Lower leg skin (tissue), 3 donors: ENCODE measurements around the gene FOXP2.

Experiments
- CTCF ChIP-seq, 3 donors: fragments of 450-650 bp; IDR thresholded peaks; one replicate each; pipeline ENCODE4 v1.5.1; 2016; ENCODE audit warnings: antibody characterized with exemption in 3 of 3, mild to moderate bottlenecking in 3 of 3, moderate library complexity in 2 of 3
- POLR2A ChIP-seq, 2 donors: fragments of 450-650 bp; IDR thresholded peaks; one replicate each; pipeline ENCODE4 v1.6.1; 2016 to 2017; ENCODE audit warnings: antibody characterized with exemption in 2 of 2, mild to moderate bottlenecking in 1 of 2, moderate library complexity in 1 of 2

GRCh38 chr7:114715907-114716306 is 301.3 kb downstream of the FOXP2 start:
- no peak for TF ChIP-seq CTCF (IDR thresholded peaks at IDR 0.05)
- TF ChIP-seq POLR2A (IDR thresholded peaks at IDR 0.05): no peak
